CD4-positive, alpha-beta T cell treated with Interleukin-6 at 100 ng/mL for 8 hours (primary cell): ENCODE measurements around the gene NUDT7.

Experiments
- DNase-seq: peaks from one replicate; pipeline ENCODE4 v3.0.0-alpha.2; 2020; ENCODE audit warnings: mixed read lengths, low spot score

Gene NUDT7

GRCh38 chr16:77724174-77724573 is 1.9 kb downstream of the NUDT7 start:
- no peak for DNase-seq

DNA sequence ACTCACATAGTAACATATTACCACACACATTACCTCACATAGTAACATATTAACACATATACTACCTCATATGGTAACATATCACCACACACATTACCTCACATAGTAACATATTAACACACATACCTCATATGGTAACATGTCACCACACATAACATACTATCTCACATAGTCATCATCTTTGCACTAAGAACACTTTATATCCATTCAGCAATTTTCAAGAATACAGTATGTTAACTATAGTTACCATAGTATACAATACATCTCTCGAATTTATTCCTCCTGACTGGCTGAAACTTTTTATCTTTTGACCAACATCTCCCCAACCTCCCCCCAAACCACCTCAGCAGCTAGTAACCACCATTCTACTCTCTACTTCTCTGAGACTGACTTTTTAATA is 7.6 kb downstream of the NUDT7 start:
- no peak for DNase-seq

DNA sequence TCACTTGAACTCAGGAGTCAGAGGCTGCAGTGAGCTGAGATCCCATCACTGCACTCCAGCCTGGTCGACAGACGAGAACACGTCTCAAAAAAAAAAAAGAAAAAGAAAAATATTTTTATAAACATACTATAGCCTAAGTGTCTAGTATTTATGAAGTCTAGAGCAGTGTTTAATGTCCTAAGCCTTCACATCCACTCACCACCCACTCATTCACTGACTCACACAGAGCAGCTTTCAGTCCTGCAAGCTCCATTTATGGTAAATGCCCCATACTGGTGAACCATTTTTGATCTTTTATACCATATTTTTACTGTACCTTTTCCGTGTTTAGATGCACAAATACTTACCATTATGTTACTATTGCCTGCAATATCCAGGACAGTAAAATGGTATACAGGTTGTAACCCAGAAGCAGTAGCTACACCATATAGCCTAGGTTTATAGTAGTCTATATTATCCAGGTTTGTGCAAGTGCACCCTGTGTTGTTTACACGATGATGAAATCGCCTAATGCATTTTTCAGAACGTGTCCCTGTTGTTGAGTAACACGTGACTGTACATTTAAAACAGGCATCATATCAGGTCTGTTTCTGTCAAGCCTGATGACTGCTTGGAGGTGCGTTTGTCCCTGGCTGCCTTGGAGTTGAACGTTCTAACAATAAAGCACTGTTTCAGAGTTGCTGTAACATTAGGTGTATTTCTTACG is 10.1 kb downstream of the NUDT7 start:
- DNase-seq: no peak

- no peak for DNase-seq
Observed at GRCh38 chr16:77736879-77737278, 14.6 kb downstream of the NUDT7 start.

DNA sequence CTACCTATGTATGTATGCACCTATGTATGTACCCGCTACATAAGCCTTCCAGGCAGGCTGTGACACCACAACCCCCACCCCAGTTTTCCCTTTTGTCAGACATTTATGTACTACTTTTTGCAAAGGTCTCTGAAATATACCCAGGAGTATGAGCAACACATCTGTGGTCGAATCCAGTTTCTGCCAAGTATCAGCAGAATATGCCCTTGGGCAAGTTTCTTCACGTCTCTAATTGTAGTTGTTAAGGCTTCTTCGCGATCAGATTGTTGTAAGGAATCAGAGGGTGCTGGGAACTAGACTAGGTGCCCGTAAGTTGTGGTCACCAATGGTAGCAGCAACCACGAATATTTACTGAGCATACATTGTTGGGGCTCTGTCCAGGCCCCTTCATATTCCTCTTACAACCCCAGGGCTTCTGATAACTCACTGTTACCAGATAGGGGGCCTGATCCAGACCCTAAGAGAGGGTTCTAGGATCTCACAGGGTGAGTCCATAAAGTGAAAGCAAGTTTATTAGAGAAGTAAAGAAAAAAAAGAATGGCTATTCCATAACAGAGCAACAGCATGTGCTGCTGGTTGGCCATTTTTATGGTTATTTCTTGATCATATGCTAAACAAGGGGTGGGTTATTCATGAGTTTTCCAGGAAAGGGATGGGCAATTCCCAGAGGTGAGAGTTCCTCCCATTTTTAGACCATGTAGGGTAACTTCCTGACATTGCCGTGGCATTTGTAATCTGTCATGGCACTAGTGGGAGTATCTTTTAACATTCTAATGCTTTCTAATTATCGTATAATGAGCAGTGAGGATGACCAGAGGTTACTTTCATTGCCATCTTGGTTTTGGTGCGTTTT is 16.6 kb downstream of the NUDT7 start:
- no peak for DNase-seq

GRCh38 chr16:77739559-77739892 is 17.2 kb downstream of the NUDT7 start:
- no peak for DNase-seq

- DNase-seq: no peak
Observed at GRCh38 chr16:77744141-77744540, 21.8 kb downstream of the NUDT7 start.

- DNase-seq: no peak
Observed at GRCh38 chr16:77745972-77746371, 23.7 kb downstream of the NUDT7 start.

DNA sequence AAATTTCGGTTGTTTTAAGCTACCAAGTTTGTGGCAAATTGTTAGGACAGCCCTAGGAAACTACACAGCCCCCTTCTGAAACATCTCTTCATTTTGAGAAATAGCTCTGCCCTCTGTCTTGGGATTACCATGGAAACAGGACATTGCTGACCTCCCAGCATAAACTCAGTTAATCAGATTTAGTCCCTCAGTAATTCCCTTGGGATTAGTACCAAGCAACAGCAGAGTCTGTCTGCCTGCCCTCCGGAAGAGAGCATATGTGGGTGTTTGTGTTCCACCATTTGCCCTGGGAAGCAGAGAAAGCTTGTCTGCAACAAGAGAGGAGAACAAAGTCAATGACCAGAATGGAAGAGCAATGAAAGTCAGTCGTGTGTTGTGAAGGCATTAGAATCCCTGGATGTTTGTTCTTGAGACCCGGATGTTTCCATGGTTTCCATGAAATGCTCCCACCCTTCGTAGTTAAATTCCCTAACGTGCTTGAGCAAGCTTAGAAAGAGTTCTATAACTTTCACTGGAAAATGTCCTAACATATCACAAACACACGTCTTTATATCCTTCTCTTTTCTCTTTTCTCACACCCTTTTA is 26.2 kb downstream of the NUDT7 start:
- DNase-seq: no peak

DNA sequence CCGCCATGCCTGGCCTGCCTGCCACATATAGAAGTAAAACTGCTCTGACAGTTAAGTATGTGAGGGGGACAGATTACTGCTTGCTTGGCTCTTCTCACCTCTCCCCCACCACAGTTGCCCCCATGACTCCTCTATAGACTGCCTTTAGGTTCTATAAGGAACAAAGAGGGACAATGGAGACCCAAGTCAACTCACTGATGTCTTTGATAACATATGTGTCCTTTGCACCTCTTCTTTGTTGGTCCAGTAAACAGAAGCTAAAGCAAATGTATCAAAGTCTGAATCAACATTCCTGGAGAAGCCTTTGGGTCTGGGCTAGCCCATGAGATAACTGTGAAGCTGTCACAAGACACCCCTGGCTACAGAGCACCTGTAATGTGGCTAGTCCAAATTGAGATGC is 27.1 kb downstream of the NUDT7 start:
- no peak for DNase-seq

DNA sequence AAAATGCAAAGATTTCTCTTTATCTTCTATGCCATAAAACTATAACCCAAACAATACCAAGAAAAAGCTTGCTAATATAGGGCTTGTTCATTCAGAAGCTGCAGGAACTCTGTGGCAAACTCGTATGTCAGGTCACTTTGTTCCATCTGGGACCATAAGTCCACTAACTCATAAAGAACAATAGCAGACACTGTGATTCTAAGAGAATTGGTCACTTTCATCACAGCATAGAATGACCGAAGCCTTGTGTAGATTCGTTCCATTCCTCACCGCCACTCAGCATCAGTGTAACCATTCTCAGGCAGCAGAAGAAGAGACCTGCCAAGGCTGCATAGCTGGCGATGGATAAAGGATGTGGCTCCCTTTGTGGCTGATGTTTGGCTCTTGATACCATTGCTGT is 35.7 kb downstream of the NUDT7 start:
- DNase-seq: no peak

GRCh38 chr16:77758508-77758907 is 36.2 kb downstream of the NUDT7 start:
- DNase-seq: no peak

- DNase-seq: no peak
Observed at GRCh38 chr16:77759201-77759600, 36.9 kb downstream of the NUDT7 start.

DNA sequence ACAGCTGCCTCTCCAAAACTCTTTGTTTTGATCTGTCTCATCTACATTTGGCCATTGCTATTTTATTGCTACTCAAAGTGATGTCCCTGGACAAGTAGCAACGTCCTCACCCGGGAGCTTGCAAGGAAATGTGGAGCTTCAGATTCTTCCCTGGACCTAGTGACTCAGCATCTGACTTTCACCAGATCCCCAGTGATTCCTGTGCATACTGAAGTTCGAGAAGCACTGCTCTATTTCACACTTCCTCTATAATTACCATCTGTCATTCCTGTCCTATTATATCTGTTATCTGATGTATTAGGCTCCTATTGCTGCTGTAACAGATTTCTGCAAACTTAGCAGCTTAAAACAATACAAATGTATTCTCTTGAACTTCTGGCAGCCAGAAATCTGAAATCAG is 37.5 kb downstream of the NUDT7 start:
- no peak for DNase-seq

DNA sequence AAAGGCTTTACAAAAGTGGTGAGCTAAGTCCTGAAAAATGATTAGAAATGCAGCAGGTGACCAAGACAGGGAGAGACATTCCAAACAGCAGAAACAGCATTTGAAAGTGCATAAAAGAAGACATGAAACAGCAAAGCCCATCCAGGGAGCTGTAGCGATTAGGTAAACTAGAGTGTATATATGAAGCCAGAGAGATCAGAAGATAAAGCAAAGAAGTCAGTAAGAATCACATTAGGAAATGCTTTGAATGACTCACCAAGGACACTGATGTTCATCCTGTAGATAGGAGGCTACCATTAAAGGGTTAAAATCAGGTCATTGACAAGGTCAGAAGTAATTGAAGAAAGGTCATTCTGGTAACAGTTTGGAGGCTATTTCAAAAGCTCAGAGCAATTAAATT is 38.5 kb downstream of the NUDT7 start:
- no peak for DNase-seq

DNA sequence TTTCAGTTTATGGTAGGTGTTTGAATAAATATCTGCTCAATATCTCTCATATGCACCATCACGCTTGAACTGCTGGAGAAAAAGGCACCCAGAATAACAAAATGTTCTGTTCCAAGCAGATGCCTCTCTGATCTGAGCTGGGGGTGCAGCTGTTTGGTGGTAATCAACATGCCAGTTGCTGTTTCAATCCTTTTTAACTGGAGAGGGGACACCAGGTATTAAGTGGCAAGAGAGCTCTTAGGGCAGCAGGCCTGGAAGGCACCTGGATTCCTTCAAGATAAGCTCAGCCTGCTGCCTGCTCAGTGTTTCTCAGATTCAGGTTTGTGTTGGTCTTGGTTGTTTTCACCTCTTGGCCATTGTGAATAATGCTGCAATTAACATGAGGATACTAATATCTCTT is 38.9 kb downstream of the NUDT7 start:
- DNase-seq: no peak

DNA sequence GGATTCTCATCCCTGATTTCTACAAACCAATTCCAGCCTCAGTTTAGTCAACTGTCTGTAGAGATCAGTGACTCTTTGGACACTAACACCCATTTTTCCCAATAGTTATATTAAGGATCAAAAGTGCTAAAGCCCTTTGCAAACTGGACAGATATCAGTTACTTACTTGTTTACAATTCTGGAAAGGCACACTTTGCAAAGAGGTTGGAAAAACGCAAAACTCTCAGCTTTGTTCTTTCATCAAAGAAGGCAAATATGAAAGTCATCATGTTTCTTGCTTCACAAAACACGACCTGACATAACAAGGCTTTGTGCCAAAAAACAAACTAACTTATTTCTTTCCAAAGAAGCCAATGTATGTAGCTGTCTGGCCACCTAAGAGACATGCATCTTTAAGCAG is 39.9 kb downstream of the NUDT7 start:
- no peak for DNase-seq

DNA sequence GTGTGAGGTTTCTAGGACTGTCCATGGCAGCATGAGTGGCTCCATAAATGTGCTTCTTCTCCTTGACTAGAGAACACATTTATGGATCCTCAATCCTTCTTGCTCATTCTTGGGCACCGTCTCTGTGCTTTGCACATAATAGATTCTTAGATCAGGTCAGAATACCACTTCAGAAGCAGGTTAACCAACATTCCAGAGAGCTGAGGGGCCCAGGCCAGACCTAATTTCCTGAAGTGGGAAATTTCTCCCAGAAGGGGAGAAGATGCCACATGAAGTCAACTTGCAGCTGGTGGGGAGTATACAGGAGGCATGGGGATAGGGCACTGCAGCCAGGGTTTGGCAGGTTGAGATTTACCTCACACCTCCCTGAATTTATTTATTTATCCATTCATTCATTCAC is 41.7 kb downstream of the NUDT7 start:
- no peak for DNase-seq

DNA sequence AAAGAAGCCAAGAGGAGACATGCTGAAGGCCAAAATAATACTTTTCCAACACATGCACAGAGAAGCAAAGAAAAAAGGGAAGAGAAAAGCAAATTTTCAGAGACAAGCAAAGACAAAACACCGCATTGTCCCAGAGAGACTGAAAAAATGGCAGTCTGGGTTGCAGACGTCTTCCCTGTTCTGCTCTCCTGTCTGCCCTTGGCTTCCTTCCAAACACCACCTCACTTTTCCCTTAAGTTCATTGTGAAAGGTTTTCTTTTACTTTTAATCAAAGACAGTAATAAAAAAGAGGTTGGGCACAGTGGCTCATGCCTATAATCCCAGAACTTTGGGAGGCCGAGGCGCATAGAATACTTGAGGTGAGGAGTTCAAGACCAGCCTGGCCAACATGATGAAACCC is 44.9 kb downstream of the NUDT7 start:
- no peak for DNase-seq

DNA sequence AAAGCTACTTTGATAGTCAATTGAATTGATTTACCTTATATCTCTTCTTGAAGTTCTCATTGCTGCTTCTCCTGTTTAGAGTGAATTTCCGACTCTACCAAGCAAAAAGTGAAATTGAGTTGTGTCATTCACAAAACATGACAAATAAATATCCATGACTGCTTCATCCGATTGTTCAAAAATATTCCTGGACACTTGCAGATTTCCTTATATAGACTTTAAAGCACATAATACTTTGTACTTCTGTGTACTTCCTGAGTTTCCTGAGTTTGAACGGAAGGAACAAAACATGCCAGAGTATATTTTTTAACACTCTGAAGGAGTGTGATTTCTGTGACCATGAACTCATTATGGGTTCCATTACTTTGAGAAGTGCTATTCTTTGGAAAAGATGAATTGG is 45.5 kb downstream of the NUDT7 start:
- DNase-seq: no peak

DNA sequence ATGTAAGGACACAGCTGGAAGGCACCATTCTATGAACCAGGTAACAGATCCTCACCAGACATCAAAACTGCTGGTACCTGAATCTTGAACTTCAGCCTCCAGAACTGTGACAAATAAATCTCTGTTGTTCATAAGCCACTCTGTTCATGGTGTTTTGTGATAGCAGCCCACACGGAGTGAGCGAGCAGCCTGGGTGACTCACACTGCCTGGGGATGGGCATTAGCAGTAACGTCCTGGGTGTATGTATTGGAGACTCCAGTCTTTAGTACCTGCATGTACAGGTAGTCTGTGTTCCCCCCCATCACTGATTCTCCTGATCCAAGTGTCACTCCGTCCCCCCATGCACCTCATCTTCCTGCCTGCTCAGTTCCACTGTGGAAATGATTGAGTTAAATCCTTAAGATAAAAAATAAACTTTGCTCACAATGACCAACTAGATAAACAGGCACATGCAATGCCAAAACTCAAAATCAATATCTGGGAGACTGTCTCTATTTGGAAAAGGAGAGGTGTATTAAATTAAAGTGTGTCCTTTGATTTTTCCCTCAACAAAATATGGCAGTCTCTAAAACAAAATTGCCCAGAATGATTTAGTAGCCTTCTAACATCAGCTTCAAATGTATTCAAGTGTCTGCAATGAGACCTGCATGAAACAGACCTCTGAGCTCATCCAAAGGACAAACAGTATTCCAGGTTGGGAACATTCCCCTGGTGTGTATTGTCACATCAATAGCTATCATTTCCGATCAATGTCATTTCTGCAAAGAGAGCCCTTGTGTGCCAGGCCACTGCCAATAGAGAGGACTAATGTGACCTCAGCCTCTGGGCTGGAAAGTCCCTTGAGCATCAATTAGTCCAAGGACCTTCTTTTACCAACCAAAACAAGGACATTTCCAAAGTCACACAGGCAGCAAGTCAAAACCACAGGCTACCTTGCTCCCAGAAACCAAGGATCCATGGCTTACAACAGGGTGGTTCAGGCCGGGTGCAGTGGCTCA is 53.9 kb downstream of the NUDT7 start:
- DNase-seq: no peak

DNA sequence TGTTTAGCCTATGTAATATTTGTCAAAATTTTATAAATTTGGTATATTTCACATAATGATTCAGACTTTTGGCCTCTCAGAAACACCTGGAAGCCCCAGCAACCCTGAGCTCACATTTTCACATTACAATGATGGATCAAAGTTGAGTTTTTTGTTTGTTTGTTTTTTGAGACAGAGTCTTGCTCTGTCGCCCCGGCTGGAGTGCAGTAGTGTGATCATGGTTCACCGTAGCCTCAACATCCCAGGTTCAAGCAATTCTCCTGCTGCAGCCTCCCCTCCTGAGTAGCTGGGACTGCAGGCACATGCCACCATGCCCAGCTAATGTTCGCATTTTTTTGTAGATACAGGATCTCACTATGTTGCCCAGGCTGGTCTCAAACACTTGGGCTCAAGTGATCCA is 55.4 kb downstream of the NUDT7 start:
- DNase-seq: no peak
